A549 (cell line): ENCODE results near the gene LCNL1.

ENCODE experiments used
- ESRRA ChIP-seq: fragments of 150-350 bp; IDR thresholded peaks from 2 replicates; pipeline ENCODE4 v1.6.1; 2014; ENCODE audit warnings: mild to moderate bottlenecking, low read length, borderline replicate concordance
- POLR2A ChIP-seq: IDR thresholded peaks from 2 replicates; pipeline ENCODE4 v1.6.1; 2012; ENCODE audit warnings: mild to moderate bottlenecking, low read length
- TF ChIP-seq, protein P1 (sequence below): fragments of 200-600 bp; sonication (generic); IDR thresholded peaks from 2 replicates; pipeline ENCODE4 v1.6.1; 2016; ENCODE audit warnings: antibody characterized with exemption, mild to moderate bottlenecking, moderate library complexity

DNA sequence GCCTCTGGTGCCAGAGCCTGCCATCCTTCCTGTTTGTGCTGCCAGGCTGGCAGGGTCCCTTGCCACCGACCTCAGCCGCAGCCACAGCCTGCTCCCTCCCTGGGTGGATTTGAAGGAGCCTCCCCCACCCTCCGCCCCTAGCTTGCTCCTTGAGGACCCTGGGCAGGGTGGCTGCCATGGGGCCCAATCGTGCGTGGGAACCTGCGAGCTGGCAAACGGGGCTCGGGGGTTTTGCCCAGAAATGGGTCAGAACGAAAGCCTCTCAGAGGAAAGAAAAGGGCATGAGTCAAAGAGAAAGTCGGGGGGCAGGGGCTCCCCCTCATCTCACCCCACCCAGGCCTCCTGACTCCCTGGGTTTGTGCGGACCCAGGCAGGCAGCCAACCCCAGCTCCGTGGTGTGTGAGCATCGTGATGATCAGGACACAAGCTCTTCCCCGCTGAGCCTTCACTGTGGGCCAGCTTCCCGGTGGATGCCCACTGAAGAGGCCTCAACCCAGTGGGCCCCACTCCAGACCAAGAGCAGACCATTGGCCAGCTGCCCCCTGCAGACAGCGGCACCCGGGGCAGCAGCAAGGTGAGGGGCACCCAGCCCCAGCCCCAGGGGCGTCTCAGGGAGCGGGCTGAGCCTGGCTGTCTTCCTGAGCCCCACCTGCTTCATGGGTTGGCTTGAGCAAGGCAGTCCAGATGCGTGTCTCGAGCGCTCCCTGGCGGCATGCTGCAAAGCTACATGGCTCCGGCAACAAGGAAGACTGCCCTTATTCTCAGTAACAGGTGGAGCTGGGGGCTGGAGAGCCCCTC, 52.1 kb downstream of the LCNL1 start:
- TF ChIP-seq, protein P1, sequence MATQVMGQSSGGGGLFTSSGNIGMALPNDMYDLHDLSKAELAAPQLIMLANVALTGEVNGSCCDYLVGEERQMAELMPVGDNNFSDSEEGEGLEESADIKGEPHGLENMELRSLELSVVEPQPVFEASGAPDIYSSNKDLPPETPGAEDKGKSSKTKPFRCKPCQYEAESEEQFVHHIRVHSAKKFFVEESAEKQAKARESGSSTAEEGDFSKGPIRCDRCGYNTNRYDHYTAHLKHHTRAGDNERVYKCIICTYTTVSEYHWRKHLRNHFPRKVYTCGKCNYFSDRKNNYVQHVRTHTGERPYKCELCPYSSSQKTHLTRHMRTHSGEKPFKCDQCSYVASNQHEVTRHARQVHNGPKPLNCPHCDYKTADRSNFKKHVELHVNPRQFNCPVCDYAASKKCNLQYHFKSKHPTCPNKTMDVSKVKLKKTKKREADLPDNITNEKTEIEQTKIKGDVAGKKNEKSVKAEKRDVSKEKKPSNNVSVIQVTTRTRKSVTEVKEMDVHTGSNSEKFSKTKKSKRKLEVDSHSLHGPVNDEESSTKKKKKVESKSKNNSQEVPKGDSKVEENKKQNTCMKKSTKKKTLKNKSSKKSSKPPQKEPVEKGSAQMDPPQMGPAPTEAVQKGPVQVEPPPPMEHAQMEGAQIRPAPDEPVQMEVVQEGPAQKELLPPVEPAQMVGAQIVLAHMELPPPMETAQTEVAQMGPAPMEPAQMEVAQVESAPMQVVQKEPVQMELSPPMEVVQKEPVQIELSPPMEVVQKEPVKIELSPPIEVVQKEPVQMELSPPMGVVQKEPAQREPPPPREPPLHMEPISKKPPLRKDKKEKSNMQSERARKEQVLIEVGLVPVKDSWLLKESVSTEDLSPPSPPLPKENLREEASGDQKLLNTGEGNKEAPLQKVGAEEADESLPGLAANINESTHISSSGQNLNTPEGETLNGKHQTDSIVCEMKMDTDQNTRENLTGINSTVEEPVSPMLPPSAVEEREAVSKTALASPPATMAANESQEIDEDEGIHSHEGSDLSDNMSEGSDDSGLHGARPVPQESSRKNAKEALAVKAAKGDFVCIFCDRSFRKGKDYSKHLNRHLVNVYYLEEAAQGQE = no peak
- TF ChIP-seq POLR2A = no peak
- TF ChIP-seq ESRRA = no peak
